ENCODE results near the gene NUP37.

- TF ChIP-seq ZFP36 (IDR thresholded peaks at IDR 0.05; ENCODE audit: borderline replicate concordance, partially characterized antibody) (no peak), EP300 (IDR thresholded peaks at IDR 0.05) (no peak), USF2 (IDR thresholded peaks at IDR 0.05) (no peak), SMC3 (IDR thresholded peaks at IDR 0.05) (no peak), MAZ (IDR thresholded peaks at IDR 0.05; ENCODE audit: borderline replicate concordance, low read depth, low read length) (no peak), POLR2A (IDR thresholded peaks at IDR 0.05; ENCODE audit: low read length) (no peak)
Measured at GRCh38 chr12:102167821-102168604, 48.1 kb upstream of the NUP37 start.
